Epithelial cell of proximal tubule (primary cell): ENCODE measurements around the gene DPP10. TPM values are rescaled to one million over a fixed set of nuclear protein-coding genes. Genes with fewer than 3 reads are reported as not detected.
"Not testable (repeated sequence)": the region's sequence is repeated elsewhere in the genome, so short reads cannot be mapped to it uniquely, and the experiment has no call there.

Source experiments
- DNase-seq: peaks from one replicate; pipeline ENCODE4 v3.0.0-alpha.2; 2011; ENCODE audit warnings: low read depth
- H3K4me3 ChIP-seq: 2 replicates; pipeline ENCODE4 v1.5.1; 2011; ENCODE audit warnings: low read depth, mild to moderate bottlenecking, low read length
- CTCF ChIP-seq: conservative IDR thresholded peaks from 2 replicates; pipeline ENCODE4 v1.5.1; 2012; ENCODE audit warnings: low read depth, mild to moderate bottlenecking, low read length
- total RNA-seq: library from RNA; depleted of rRNA; stranded (reverse); fragments of >200 nt; gene quantifications from 2 replicates; pipeline ENCODE4 v1.2.3, GENCODE V29; 2015

DPP10 gene
- total RNA-seq = 0.06 and 0.14 TPM in 2 replicates

DNA sequence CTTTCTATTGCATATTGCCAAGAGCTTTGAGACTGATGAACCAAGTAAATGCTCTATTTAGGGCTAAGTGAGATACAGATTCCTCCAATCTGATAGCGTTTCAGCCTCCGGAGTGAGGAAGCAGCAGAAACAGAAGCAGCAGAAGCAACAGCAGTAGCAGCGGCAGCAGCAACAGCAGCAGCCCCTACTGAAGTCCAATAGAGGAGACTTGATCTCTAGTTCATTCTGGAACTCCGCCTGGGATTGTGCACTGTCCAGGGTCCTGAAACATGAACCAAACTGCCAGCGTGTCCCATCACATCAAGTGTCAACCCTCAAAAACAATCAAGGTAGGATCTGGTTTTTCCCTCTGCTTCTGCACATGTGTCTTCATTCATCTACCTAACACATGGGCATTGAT is at the start of gene DPP10:
Gene DPP10 (plus strand): TSS at position 132 of the 400 bp plus-strand sequence.
- H3K4me3 ChIP-seq = no peak within 1 kb of the TSS
- no peak for TF ChIP-seq CTCF
- no peak for DNase-seq

DNA sequence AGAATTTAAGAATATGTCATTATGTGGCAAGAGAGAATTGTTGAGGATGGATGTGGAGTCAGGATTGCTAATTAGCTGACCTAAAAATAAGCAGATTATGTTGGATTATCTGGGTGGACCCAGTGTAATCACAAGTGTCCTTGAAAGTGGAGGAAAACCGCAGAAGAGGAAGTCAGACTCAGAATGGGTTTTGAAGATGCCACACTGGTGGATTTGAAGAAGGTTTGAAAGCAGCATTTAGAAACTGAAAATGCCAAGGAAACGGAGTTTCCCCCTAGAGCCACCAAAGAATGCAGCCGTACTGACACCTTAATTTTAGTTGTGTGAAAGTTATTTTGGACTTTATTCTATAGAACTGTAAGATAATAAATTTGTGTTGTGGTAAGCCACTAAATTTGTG is 41.6 kb upstream of the DPP10 start:
- TF ChIP-seq CTCF = no peak
- no peak for DNase-seq
- H3K4me3 ChIP-seq = no peak overlapping the region

GRCh38 chr2:114405247-114406116 is 37.0 kb upstream of the DPP10 start:
- TF ChIP-seq CTCF = no peak
- no peak overlapping the region for H3K4me3 ChIP-seq
- DNase-seq = no peak

GRCh38 chr2:114406347-114406746 is 36.1 kb upstream of the DPP10 start:
- H3K4me3 ChIP-seq = no peak overlapping the region
- DNase-seq = no peak
- no peak for TF ChIP-seq CTCF

- not testable (repeated sequence) for H3K4me3 ChIP-seq, DNase-seq
These were observed 35.1 kb upstream of the DPP10 start for GRCh38 chr2:114407353-114407752.

DNA sequence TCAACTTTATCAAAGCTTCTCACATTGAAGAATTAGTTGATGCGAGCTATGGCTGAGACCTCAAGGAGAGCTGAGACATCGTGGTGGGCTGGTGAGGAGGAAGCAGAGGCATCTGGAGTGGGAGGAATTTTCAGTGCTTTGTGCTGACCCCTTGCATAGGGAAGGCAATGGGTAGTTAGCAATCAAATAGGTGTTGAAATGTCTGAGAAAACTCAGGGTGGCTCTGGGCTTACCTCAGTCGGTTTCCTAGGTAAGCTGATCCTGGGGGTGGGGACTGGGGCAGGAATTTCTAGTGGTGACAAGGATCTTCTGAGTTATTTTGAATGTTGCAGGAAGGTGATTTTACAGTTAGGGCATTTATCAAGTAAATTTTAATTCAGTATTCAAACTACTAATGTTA is 20.7 kb upstream of the DPP10 start:
- no peak for TF ChIP-seq CTCF

DNA sequence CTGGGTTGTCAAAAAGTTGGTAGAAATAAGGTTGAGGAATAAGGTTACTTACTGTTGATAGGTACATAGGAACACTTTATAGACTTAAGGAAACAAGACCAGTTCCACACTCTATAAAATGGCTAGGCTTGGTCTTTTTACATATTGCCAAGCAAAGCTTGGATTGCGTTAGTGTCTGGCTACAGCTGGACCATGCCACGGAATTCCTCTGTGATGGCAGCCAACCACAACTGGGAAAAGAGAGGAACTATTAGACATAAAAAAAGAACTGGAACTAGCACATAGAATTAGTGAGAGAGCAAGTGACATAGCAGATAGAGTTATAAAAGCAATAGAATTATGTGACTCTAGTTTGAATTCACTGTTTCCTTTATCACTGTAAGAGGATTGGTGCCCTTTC is 17.7 kb upstream of the DPP10 start:
- DNase-seq = no peak

More for the DNA sequence above, 20.7 kb upstream of the DPP10 start:
- no peak overlapping the region for H3K4me3 ChIP-seq
- no peak for DNase-seq

More for the DNA sequence above, 17.7 kb upstream of the DPP10 start:
- TF ChIP-seq CTCF = no peak
- H3K4me3 ChIP-seq = no peak overlapping the region
